Heart left ventricle (tissue), 16 donors: Measurements from ENCODE around the gene STXBP1. TPM values are rescaled to one million over a fixed set of nuclear protein-coding genes. Genes with fewer than 3 reads are reported as not detected.
A peak's percentile ranks its signal among the peaks of the same experiment; 100 is the strongest.

Source experiments
- ATAC-seq, 4 donors: fragments of 200-7000 bp; cut with Tn5 transposase; one replicate each; pipeline ENCODE4 v1.9.1; 2020 to 2022; ENCODE audit warnings: moderate library complexity in 4 of 4, mild to moderate bottlenecking in 3 of 4, moderate number of reproducible peaks in 1 of 4
- DNase-seq, 5 donors: peaks; one replicate each; pipeline ENCODE4 v3.0.0-alpha.2; 2020
- H3K27ac ChIP-seq, 12 donors: fragments of 200-600 bp; sonication (generic) in 4 of 12; one replicate each; pipeline versions ENCODE4 v1.5.0 to v1.8.0; 2016 to 2022; ENCODE audit warnings: mild to moderate bottlenecking in 2 of 12
- H3K27me3 ChIP-seq, 9 donors: fragments of 200-600 bp; sonication (generic) in 2 of 9; one replicate each; pipeline versions ENCODE4 v1.5.1 to v1.8.0; 2016 to 2022; ENCODE audit warnings: mild to moderate bottlenecking in 3 of 9
- H3K36me3 ChIP-seq, 9 donors: fragments of 200-600 bp; sonication (generic) in 2 of 9; one replicate each; pipeline versions ENCODE4 v1.5.0 to v1.8.0; 2018 to 2022; ENCODE audit warnings: mild to moderate bottlenecking in 2 of 9
- H3K4me1 ChIP-seq, 12 donors: fragments of 200-600 bp; sonication (generic) in 4 of 12; one replicate each; pipeline versions ENCODE4 v1.5.0 to v1.8.0; 2016 to 2022; ENCODE audit warnings: mild to moderate bottlenecking in 3 of 12
- H3K4me3 ChIP-seq, 12 donors: fragments of 200-600 bp; sonication (generic) in 4 of 12; one replicate each; pipeline versions ENCODE4 v1.5.0 to v1.8.0; 2017 to 2022; ENCODE audit warnings: mild to moderate bottlenecking in 9 of 12, moderate library complexity in 4 of 12
- H3K9me3 ChIP-seq, 12 donors: fragments of 200-600 bp; sonication (generic) in 4 of 12; one replicate each; pipeline versions ENCODE4 v1.5.0 to v1.8.0; 2016 to 2022; ENCODE audit warnings: mild to moderate bottlenecking in 1 of 12
- CTCF ChIP-seq, 12 donors: fragments of 200-600 bp; sonication (generic) in 4 of 12; IDR thresholded peaks; one replicate each; pipeline versions ENCODE4 v1.5.0 to v1.8.0; 2018 to 2022; ENCODE audit warnings: antibody characterized with exemption in 12 of 12, mild to moderate bottlenecking in 5 of 12
- POLR2A ChIP-seq, 2 donors: fragments of 450-650 bp; IDR thresholded peaks; one replicate each; pipeline ENCODE4 v1.6.1; 2017; ENCODE audit warnings: antibody characterized with exemption in 2 of 2, mild to moderate bottlenecking in 2 of 2, moderate library complexity in 2 of 2
- WGBS, 4 donors: extraction: QIAGEN DNeasy Blood & Tissue Kit in 2 of 4; methylation state at CpG; one replicate each; pipeline versions ENCODE4 v1.1.5 to v1.1.7; 2013 to 2018; 5-methylcytosine and 5-hydroxymethylcytosine counted together
- intact Hi-C, 10 donors: fragments of 100-400 bp; cut with DNase I; formaldehyde crosslinking; loops; one replicate each; pipeline versions ENCODE4 v1.11.1 to v1.14.2; 2022
- polyA plus RNA-seq, 2 donors: library from polyadenylated mRNA; stranded (reverse); fragments of 200-250 nt; gene quantifications; one replicate each; pipeline ENCODE4 v1.2.3, GENCODE V29; 2013
- total RNA-seq, 9 donors: library from RNA; depleted of rRNA in 2 of 9; stranded (reverse); fragments of >200 nt in 2 of 9; fragmentation: NEBNext Ultra II Directional in 3 of 9; extraction: Animal tissue kit (Norgen Biotek cat#: 25700) in 3 of 9; gene quantifications; one replicate each; pipeline versions ENCODE4 v1.1.0 to v1.2.4, GENCODE V29; 2016 to 2023
- donor health status: ischemic (EF 13 %, LVEDD 7.1; RV severe dilation, severe dysfunction).
- donor health status: healthy with polysubstance abuse.
- donor health status: DM: no; HTN: yes; CAD: no.
- donor health status: DM: no; HTN: no; CAD: no.
- donor health status: ischemic (EF 25% LVEDD 6.9; RV normal size, moderate dysfunction).
- donor health status: ischemic (EF 25% LVEDD 5.7; RV mildly dilated, moderate dysfunction).
- donor health status: healthy.
- donor health status: DM: yes; HTN: yes; CAD: no.
- donor health status: ischemic (EF 35%, LVEDD 5.7; RV mildly dilated, moderate dysfunction).
- donor health status: nonischemic (EF 11% LVEDD 7.7; RV severe dilation, severe dysfunction).
- donor health status: DM: yes; HTN: yes; CAD: no.
- donor health status: PGD.
- donor health status: ischemic (EF 29% LVEDD 5.4; RV normal size, mild dysfunction).
- donor health status: nonischemic (EF 23%, LVEDD 6.1; RV moderate dilation, normal function).

The STXBP1 gene
- total and polyA plus RNA-seq, 11 donors: 14.0 to 102 (median 44.5) TPM

GRCh38 chr9:127599550-127599891 is 12.6 kb upstream of the STXBP1 start:
- intact Hi-C loops: loop anchor here in 1 of 10 donors (5.0 kb wide), 1 partner anchor 113 kb away; no protein-coding TSS in a partner anchor
- Histone ChIP-seq H3K4me3 (no peak overlapping the region), H3K9me3 (no peaks in the 10 kb centered on the region), H3K27ac (no peak overlapping the region), H3K27me3 (no peaks in the 10 kb centered on the region), H3K4me1 (no peaks in the 10 kb centered on the region), H3K36me3 (no peaks in the 10 kb centered on the region)
- ATAC-seq: no peak
- TF ChIP-seq CTCF (IDR thresholded peaks at IDR 0.05) (no peak), POLR2A (IDR thresholded peaks at IDR 0.05) (no peak)
- WGBS, 4 donors: 75 to 81% (median 79%) methylated on average over 7 of the region's 7 CpGs
- no peak for DNase-seq

- Histone ChIP-seq H3K27ac (no peak overlapping the region), H3K9me3 (no peaks in the 10 kb centered on the region), H3K27me3 (no peaks in the 10 kb centered on the region), H3K36me3 (no peaks in the 10 kb centered on the region), H3K4me1 (peaks cover 0 to 16% (median 10%) of the 10 kb centered on the region in 12 donors), H3K4me3 (no peak overlapping the region)
- ATAC-seq (no peak), DNase-seq (no peak)
- WGBS, 4 donors: 92 to 95% (median 94%) methylated on average over 3 of the region's 3 CpGs
- intact Hi-C loops: loop anchor here in 1 of 10 donors (10.0 kb wide), 1 partner anchor 52 kb away; no protein-coding TSS in a partner anchor
- no peak for TF ChIP-seq POLR2A (IDR thresholded peaks at IDR 0.05)
- no peak for TF ChIP-seq CTCF (IDR thresholded peaks at IDR 0.05)
These were observed 8.9 kb upstream of the STXBP1 start for GRCh38 chr9:127603226-127603625.

GRCh38 chr9:127606043-127606442 is 6.0 kb upstream of the STXBP1 start:
- no peaks in the 10 kb centered on the region for H3K9me3 ChIP-seq
- TF ChIP-seq CTCF (IDR thresholded peaks at IDR 0.05): no peak
- no peak for TF ChIP-seq POLR2A (IDR thresholded peaks at IDR 0.05)
- intact Hi-C loops: loop anchor here in 3 of 10 donors (5.0 to 10.0 kb wide), 3 partner anchors 49 to 126 kb away; partner anchors contain the start of genes PTRH1 (in 1 of the 3) and TTC16 (in 1 of the 3)
- DNase-seq (no peak), ATAC-seq (no peak)
- peaks cover 0 to 24% (median 16%) of the 10 kb centered on the region in 12 donors for H3K4me1 ChIP-seq
- WGBS, 4 donors: 89 to 96% (median 91%) methylated on average over 1 of the region's 1 CpG
- H3K27ac ChIP-seq: no peak overlapping the region
- no peak overlapping the region for H3K4me3 ChIP-seq
- H3K36me3 ChIP-seq: no peaks in the 10 kb centered on the region
- H3K27me3 ChIP-seq: no peaks in the 10 kb centered on the region

GRCh38 chr9:127608104-127608966 is 3.7 kb upstream of the STXBP1 start:
- H3K27ac ChIP-seq: peak overlapping the region in 11 of 12 donors; percentile 19 to 84 (median 72)
- peaks cover 0 to 35% (median 19%) of the 10 kb centered on the region in 12 donors for H3K4me1 ChIP-seq
- H3K36me3 ChIP-seq: no peaks in the 10 kb centered on the region
- H3K9me3 ChIP-seq: no peaks in the 10 kb centered on the region
- intact Hi-C loops: loop anchor here in 3 of 10 donors (5.0 to 10.0 kb wide), 3 partner anchors 46 to 124 kb away; partner anchors contain the start of genes PTRH1 (in 1 of the 3) and TTC16 (in 1 of the 3)
- peaks cover 0 to 5% (median 0%) of the 10 kb centered on the region in 9 donors for H3K27me3 ChIP-seq
- H3K4me3 ChIP-seq: peak overlapping the region in 11 of 12 donors; percentile 9 to 58 (median 47)
- no peak for TF ChIP-seq CTCF (IDR thresholded peaks at IDR 0.05)
- no peak for TF ChIP-seq POLR2A (IDR thresholded peaks at IDR 0.05)
- DNase-seq: peak; percentile 79 to 88 (median 81)
- WGBS, 4 donors: 2 to 4% (median 3%) methylated on average over 45 to 55 of the region's 55 CpGs
- ATAC-seq: peak; percentile 65 to 70 (median 68)
